ENCODE results near the gene B4GALT4.
"Not testable (repeated sequence)": the region's sequence is repeated elsewhere in the genome, so short reads cannot be mapped to it uniquely, and the experiment has no call there.

B4GALT4 gene

DNA sequence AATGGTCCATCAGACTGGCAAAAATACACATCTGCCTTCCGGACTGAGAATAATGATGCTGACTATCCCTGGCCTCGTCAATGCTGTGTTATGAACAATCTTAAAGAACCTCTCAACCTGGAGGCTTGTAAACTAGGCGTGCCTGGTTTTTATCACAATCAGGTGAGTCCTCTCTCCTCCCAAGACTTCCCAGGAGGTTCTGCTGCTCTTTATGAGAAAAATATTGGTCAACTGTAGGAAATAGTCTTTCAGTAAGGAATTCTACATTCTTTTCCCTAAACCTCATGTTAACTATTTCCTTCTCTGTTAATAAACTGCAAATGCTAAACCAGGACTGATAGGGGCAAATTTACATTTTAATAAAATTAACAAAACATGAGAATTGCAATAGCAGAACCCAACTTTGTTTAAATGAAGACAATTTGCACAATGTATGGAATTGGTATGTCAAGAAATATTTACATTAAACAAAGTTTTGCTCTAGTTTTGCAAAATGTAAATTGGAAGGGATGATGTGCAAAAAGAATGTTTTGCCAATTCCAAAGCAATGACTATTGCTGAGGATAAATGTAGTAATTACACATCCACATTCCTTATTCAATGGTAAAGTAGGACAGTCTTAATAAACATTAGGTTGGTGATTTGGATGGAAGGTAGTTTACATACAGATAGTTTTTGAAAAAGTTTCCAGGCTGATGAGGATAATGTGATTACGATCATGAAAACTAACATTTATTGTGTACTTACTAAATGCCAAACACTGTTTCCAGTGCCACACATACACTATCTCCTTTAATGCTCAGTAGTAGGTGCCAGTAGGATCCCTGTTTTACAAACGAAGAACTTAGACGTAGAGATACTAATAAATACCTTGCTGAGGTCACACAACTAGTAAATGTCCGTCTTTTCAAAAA lies 46.2 kb downstream of the B4GALT4 start:
- no peak for DNase-seq

DNA sequence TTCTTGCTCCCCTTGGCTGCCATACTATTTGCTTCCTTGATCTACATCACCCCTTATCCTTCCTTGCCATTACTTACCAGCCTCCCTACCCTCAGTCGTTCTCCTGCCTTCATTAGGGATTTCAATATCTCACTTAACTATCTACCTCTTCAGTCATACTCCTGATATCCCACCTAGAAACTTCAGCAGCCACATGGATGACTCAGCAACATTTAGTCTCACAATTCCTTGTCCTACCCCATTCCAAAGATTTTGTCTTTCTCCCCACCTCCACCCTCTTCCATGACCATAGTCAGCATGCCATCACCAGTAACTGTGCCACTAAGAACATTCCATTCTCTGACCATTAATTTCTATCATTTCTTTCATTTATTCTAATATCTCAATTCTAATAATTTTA lies 48.9 kb downstream of the B4GALT4 start:
- DNase-seq = no peak

DNA sequence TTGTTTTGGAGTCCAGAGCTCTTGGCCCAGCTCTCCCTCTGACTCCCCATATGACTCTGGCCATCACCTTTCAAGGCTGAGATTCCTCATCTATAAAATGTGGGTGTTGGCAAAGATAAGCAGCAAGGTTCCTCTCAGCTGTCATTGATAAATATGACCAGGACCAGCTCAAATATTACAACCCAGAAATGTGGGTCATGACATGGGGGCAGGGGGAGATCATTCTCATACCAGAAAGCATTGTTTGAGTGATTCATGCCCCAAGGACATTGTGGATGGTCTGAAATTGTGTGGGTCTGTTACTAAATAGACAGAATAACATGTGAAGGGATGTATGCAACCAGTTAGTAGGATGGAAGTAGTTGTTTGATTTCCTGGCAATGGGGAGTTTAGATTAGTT lies 53.4 kb downstream of the B4GALT4 start:
- DNase-seq = no peak

DNA sequence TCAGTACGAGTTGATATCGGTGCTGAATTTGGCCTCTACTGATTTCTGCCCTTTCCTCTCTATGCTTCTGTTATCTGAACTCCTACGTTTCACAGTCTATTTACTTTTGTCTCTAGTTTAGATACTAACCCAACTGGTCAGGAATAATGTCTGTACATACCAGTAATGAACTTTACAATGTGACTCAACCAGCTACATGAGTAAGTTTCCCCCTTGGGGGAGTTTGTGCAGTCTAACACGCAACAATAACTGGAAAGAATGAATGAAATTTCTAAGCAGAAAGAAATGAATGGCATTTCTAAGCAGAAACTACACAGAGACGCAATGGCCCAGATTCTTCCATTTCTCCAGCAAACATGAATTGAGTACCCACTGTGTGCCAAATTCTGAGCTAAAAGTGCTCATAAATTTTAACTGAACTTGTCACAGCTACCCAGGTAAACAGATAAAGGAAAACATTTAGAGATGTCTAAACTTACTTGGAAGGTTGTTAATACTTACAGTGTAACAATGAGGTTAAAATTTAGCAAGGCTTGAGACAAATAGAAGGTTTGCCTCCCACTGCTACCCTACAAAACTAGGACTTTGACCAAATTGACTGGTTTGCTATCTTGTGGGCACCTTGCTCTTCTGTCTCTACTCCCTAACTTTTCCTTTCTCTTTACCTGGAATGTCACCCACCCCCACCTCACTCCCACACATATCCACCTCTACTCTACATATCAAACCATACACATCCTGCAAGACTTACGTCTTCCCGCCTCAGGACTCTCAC lies 55.7 kb downstream of the B4GALT4 start:
- DNase-seq = no peak

DNA sequence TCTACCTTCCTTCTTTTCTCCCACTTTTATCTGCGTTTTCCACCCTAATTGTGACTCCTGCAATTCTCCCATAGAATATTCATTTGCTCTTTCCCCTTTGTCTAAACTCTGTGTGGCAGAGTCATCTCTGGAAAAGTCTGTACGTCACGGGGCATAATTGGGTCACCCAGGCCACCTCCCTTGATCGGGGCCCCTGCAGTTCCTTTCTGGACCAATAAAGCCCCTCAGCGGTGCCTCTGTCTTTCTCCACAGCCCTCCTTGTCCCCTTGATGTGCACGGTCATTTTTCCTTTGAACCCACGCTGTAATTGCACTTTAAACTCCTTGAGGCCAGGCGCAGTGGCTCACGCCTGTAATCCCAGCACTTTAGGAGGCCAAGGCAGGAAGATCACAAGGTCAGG lies 56.6 kb downstream of the B4GALT4 start:
- no peak for DNase-seq

DNA sequence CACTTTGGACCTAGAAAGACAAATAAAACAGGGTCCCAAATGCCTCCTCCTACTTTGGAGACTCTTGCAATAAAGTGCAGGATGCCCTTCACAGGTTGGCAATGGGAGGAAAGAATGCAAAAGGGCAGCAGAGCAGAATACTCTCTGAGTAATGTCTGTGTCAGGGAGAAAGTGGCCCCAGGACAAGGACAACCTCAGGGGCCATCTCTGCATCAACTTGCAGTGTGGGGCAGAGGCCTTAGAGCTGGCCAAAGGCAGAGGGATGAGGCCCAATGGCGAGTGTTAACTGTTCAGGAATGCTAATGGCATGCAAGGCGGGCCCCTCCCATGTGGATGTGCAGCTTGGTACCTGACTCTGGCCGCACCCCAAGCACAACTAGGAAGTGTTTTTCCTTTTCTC lies 58.9 kb downstream of the B4GALT4 start:
- DNase-seq = no peak

DNA sequence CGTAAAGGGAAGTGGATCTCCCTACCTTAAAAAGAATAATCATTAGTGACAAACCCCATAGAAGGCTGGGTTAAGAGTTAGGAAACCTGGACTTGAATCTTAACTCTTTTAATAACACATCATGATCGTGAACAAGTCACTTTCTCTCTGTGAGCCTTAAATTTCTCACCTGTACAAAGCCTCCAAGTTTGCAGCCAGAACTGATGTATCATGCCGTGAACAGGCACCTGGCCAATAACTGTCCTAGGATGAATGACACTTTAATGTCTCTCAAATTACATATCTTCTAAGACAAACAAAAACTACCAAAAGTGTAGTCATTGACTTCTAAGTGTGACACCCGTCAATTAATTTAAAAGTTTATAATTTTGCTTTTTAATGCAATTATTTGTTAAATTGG lies 63.4 kb downstream of the B4GALT4 start:
- DNase-seq = no peak

DNA sequence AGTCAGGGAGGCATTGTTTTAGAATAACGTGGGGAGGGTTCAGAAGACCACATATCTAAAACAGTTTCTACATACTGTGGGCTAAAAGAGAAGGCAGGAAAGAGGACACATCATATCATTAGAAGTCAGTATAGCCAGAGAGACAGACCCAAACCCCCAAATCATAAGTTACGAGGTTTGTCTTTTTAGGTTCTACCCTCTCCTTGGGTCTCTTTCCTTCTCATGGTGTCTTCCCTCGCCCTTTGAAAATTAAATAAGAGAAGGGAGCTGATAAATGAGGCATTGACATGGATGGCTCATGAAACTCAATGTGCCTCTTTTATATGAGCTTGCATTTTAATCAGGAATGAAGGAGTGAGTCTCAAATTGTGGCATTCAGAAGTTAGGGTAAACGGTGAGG lies 63.9 kb downstream of the B4GALT4 start:
- no peak for DNase-seq

DNA sequence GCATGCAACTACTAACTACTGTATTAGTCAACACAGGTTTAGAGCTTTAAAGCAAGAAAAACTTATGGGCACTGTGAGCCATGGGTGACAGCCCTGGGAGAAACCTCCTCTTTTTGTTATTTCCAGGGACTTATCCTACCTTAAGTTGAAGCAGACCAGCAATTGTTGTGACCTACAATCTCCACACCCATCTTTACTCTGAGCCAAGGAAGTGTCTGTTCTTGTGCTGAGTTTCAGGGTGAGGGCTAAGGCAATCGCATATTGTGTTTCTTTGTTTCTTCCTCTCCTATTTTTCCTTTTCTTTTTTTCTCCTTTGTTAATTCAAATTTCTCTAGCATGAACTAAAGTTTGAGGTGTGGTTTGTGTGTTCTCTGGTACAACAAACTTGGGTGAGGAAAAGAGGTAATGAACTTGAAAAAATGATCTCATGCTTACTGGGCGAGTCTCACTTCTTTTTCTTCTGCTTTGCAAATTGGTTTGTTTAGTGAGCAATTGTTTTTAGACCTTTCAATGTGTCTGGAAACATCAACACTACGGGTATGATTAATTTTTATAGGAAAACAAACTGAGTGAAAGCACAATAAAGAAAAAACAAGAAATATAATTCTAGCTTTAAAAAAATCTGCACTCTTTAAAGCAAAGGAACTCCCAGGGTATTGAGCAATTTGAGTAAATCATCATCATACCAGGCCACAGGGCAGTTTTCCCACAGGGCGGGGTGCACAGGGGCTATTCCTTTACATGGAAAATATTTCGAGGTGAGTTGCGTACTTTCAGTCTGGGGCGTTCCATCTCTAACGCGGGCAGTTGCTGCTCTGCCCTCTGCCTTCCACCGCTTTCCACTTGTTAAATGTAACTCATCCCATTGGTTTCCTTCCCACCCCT lies 64.6 kb downstream of the B4GALT4 start:
- no peak for DNase-seq

DNA sequence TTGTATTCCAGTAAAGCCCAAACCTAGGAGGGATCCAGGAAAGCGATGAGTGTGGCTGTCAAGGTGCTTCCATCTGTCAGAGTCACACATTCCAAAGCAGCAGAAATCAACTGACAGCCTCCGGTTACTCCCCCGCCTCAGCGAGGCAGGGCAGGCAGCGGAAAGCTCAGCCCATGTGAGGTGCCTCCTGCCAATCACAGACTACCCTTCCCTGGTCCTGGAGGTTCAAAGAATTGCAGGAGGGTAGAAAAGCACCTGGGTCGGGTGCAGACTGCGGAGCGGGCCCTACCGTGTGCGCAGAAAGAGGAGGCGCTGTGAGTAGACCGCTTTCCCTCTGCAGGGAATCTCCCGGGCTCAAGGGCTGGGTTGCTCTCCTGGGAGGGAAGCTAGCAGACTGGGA lies 67.4 kb downstream of the B4GALT4 start, which contains the start of gene UPK1B:
Gene UPK1B (plus strand): TSS at position 274 of the 400 bp plus-strand sequence. CDS start 13,144 bp downstream, outside the sequence.
- no peak for DNase-seq

DNA sequence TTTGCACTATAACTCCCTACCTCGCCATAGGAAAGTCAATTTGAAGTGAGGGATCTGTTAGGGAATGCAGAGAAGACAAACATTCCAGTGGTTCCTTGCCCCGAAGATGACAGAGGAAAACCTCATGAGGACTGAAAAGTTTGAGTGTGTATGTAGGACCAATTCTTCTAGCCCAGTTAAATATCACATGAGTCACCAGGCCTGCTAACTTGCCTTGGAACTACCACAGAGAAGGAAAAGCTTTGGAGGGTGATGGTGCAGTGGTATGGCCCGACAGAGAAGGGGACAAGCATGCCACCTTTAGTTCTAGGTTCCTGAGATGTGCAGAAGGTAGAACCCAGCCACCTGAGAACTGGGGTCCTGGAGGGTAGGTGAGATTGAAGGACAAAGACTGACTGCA lies 69.9 kb downstream of the B4GALT4 start:
- no peak for DNase-seq

DNA sequence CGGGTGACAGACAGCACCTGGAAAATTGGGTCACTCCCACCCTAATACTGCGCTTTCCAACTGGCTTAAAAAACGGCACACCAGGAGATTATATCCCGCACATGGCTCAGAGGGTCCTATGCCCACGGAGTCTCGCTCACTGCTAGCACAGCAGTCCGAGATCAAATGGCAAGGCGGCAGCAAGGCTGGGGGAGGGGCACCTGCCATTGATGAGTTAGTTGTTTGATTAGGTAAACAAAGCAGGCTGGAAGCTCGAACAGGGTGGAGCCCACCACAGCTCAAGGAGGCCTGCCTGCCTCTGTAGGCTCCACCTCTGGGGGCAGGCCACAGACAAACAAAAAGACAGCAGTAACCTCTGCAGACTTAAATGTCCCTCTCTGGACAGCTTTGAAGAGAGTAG lies 75.9 kb downstream of the B4GALT4 start:
- DNase-seq = not testable (repeated sequence)
